Activated CD4-positive, alpha-beta T cell treated with anti-CD3 and anti-CD28 coated beads, Interleukin-2, amount 50 U/mL, for 1 hour (primary cell): Measurements from ENCODE around the gene CACNA2D1.

ENCODE experiments used
- DNase-seq: peaks from one replicate; pipeline ENCODE4 v3.0.0-alpha.2; 2020

The CACNA2D1 gene

GRCh38 chr7:82331234-82331633 is 112.3 kb downstream of the CACNA2D1 start:
- no peak for DNase-seq

GRCh38 chr7:82330706-82331215 is 112.8 kb downstream of the CACNA2D1 start:
- DNase-seq: no peak

- DNase-seq: no peak
These were observed 115.7 kb downstream of the CACNA2D1 start for GRCh38 chr7:82327898-82328297.

- no peak for DNase-seq
These were observed 118.2 kb downstream of the CACNA2D1 start for GRCh38 chr7:82325416-82325815.

GRCh38 chr7:82323806-82324205 is 119.8 kb downstream of the CACNA2D1 start:
- no peak for DNase-seq

- DNase-seq: no peak
These were observed 123.9 kb downstream of the CACNA2D1 start for GRCh38 chr7:82319674-82320118.

- DNase-seq: no peak
These were observed 124.8 kb downstream of the CACNA2D1 start for GRCh38 chr7:82318786-82319185.

- no peak for DNase-seq
These were observed 125.8 kb downstream of the CACNA2D1 start for GRCh38 chr7:82317760-82318159.

- no peak for DNase-seq
These were observed 126.3 kb downstream of the CACNA2D1 start for GRCh38 chr7:82317257-82317721.

GRCh38 chr7:82313269-82313668 is 130.3 kb downstream of the CACNA2D1 start:
- DNase-seq: no peak

- DNase-seq: no peak
These were observed 130.9 kb downstream of the CACNA2D1 start for GRCh38 chr7:82312646-82313045.

- no peak for DNase-seq
These were observed 138.1 kb downstream of the CACNA2D1 start for GRCh38 chr7:82305347-82306005.

- DNase-seq: no peak
These were observed 148.7 kb downstream of the CACNA2D1 start for GRCh38 chr7:82294865-82295264.

- no peak for DNase-seq
These were observed 149.2 kb downstream of the CACNA2D1 start for GRCh38 chr7:82294382-82294784.

GRCh38 chr7:82293467-82293866 is 150.1 kb downstream of the CACNA2D1 start:
- no peak for DNase-seq

GRCh38 chr7:82291931-82292330 is 151.6 kb downstream of the CACNA2D1 start:
- DNase-seq: no peak

GRCh38 chr7:82289889-82290288 is 153.7 kb downstream of the CACNA2D1 start:
- DNase-seq: no peak

- DNase-seq: no peak
These were observed 154.4 kb downstream of the CACNA2D1 start for GRCh38 chr7:82289152-82289535.

- no peak for DNase-seq
These were observed 156.8 kb downstream of the CACNA2D1 start for GRCh38 chr7:82286798-82287140.

- DNase-seq: no peak
These were observed 157.3 kb downstream of the CACNA2D1 start for GRCh38 chr7:82286096-82286797.

- no peak for DNase-seq
These were observed 158.5 kb downstream of the CACNA2D1 start for GRCh38 chr7:82284936-82285519.

- no peak for DNase-seq
These were observed 168.2 kb downstream of the CACNA2D1 start for GRCh38 chr7:82275342-82275741.

- no peak for DNase-seq
These were observed 168.9 kb downstream of the CACNA2D1 start for GRCh38 chr7:82274681-82275080.

- no peak for DNase-seq
These were observed 169.7 kb downstream of the CACNA2D1 start for GRCh38 chr7:82273886-82274285.
